ENCODE data around the gene MAML3.

GRCh38 chr4:139975830-139976272, 178.1 kb downstream of the MAML3 start:
- TF ChIP-seq CTCF (IDR thresholded peaks at IDR 0.05): no peak
- peak; percentile 45 to 76 (median 56) for TF ChIP-seq POLR2AphosphoS5 (IDR thresholded peaks at IDR 0.05)
- no peak for TF ChIP-seq EP300 (IDR thresholded peaks at IDR 0.05)
- TF ChIP-seq POLR2A (IDR thresholded peaks at IDR 0.05): no peak
